Smooth muscle cell (in vitro differentiated cells): Measurements from ENCODE around the gene MEAK7. TPM values are rescaled to one million over a fixed set of nuclear protein-coding genes. Genes with fewer than 3 reads are reported as not detected.

Experiments used
- DNase-seq: peaks from one replicate; lab custom pipeline; 2025; ENCODE audit not compliant: unreplicated experiment; lab: John Stamatoyannopoulos, UW
- H2AFZ ChIP-seq: fragments of 200-600 bp; sonication (generic); 2 replicates; pipeline ENCODE4 v1.6.0; 2016; ENCODE audit warnings: antibody characterized with exemption, low read depth, mild to moderate bottlenecking
- H3F3A ChIP-seq: fragments of 200-600 bp; sonication (generic); 2 replicates; pipeline ENCODE4 v1.6.0; 2017; ENCODE audit warnings: antibody characterized with exemption, low read depth
- H3K27ac ChIP-seq: fragments of 200-600 bp; sonication (generic); 2 replicates; pipeline ENCODE4 v1.5.1; 2016; ENCODE audit warnings: low read depth, mild to moderate bottlenecking
- H3K27me3 ChIP-seq: fragments of 200-600 bp; sonication (generic); 2 replicates; pipeline ENCODE4 v1.6.1; 2016; ENCODE audit warnings: low read depth, mild to moderate bottlenecking
- H3K36me3 ChIP-seq: fragments of 200-600 bp; sonication (generic); 2 replicates; pipeline ENCODE4 v1.5.1; 2016; ENCODE audit warnings: low read depth
- H3K4me1 ChIP-seq: fragments of 200-600 bp; sonication (generic); 2 replicates; pipeline ENCODE4 v1.5.1; 2016; ENCODE audit warnings: low read depth
- H3K4me2 ChIP-seq: fragments of 200-600 bp; sonication (generic); 2 replicates; pipeline ENCODE4 v1.6.0; 2016; ENCODE audit warnings: mild to moderate bottlenecking
- H3K4me3 ChIP-seq: fragments of 200-600 bp; sonication (generic); 2 replicates; pipeline ENCODE4 v1.5.1; 2016; ENCODE audit warnings: mild to moderate bottlenecking
- H3K79me2 ChIP-seq: fragments of 200-600 bp; sonication (generic); 2 replicates; pipeline ENCODE4 v1.6.0; 2016; ENCODE audit warnings: low read depth, mild to moderate bottlenecking
- H3K9ac ChIP-seq: fragments of 200-600 bp; sonication (generic); 2 replicates; pipeline ENCODE4 v1.6.0; 2016; ENCODE audit warnings: low read depth
- H3K9me3 ChIP-seq: fragments of 200-600 bp; sonication (generic); replicated peaks from 2 replicates; pipeline ENCODE4 v1.5.1; 2016; ENCODE audit warnings: low read depth
- H4K20me1 ChIP-seq: fragments of 200-600 bp; sonication (generic); 2 replicates; pipeline ENCODE4 v1.6.0; 2016; ENCODE audit warnings: low read depth
- CTCF ChIP-seq: fragments of 200-600 bp; sonication (generic); IDR thresholded peaks from 2 replicates; pipeline ENCODE4 v1.5.1; 2017; ENCODE audit warnings: borderline replicate concordance, mild to moderate bottlenecking, antibody characterized with exemption; ENCODE audit not compliant: insufficient read depth, poor library complexity, severe bottlenecking
- WGBS: methylation state at CpG from one replicate; pipeline ENCODE4 v1.1.7; 2016; ENCODE audit warnings: low lambda C conversion rate; 5-methylcytosine and 5-hydroxymethylcytosine counted together
- polyA plus RNA-seq: library from polyadenylated mRNA; unstranded; fragments of >200 nt; fragmentation: Nextera tagmentation; extraction: Ambion mirVana; gene quantifications from 2 replicates; pipeline ENCODE4 v1.2.1, GENCODE V29; 2016
- total RNA-seq: library from RNA; depleted of rRNA; stranded (reverse); fragments of >200 nt; gene quantifications from 2 replicates; pipeline ENCODE4 v1.2.3, GENCODE V29; 2014

Gene MEAK7
- total and polyA plus RNA-seq, 2 experiments from 2014 or later, result 26.4 to 32.1 TPM

GRCh38 chr16:84458606-84459532 lies 45.6 kb downstream of the MEAK7 start:
- Histone ChIP-seq H3K27ac (no peak overlapping the region), H3K4me2 (no peak overlapping the region), H2AFZ (no peak overlapping the region), H3K27me3 (no peaks in the 10 kb centered on the region), H3K36me3 (no peaks in the 10 kb centered on the region), H3K4me1 (no peaks in the 10 kb centered on the region), H3K79me2 (no peaks in the 10 kb centered on the region), H4K20me1 (peaks cover 3% of the 10 kb centered on the region), H3K9me3 (no peaks in the 10 kb centered on the region), H3K9ac (no peak overlapping the region), H3K4me3 (no peak overlapping the region), H3F3A (no peaks in the 10 kb centered on the region)
- no peak for TF ChIP-seq CTCF
- DNase-seq, result no peak
- WGBS, result 96% methylated on average over 38 of the region's 38 CpGs

GRCh38 chr16:84455031-84455430 lies 49.4 kb downstream of the MEAK7 start:
- TF ChIP-seq CTCF, result no peak
- H3K9ac ChIP-seq, result no peak overlapping the region
- DNase-seq, result no peak
- no peak overlapping the region for H2AFZ ChIP-seq
- H3K27me3 ChIP-seq, result no peaks in the 10 kb centered on the region
- H3K36me3 ChIP-seq, result no peaks in the 10 kb centered on the region
- H3F3A ChIP-seq, result no peaks in the 10 kb centered on the region
- no peak overlapping the region for H3K4me2 ChIP-seq
- H3K4me1 ChIP-seq, result no peaks in the 10 kb centered on the region
- no peaks in the 10 kb centered on the region for H3K9me3 ChIP-seq
- H3K27ac ChIP-seq, result no peak overlapping the region
- no peak overlapping the region for H3K4me3 ChIP-seq
- 97% methylated on average over 9 of the region's 9 CpGs for WGBS
- H3K79me2 ChIP-seq, result no peaks in the 10 kb centered on the region
- no peaks in the 10 kb centered on the region for H4K20me1 ChIP-seq

Other genes with a start within 250 kb of the MEAK7 start
- 150 and 176 TPM in 2 replicates for gene WFDC1, start 209.8 kb downstream of the MEAK7 start, total RNA-seq
- gene WFDC1, start 209.8 kb downstream of the MEAK7 start, polyA plus RNA-seq, result 249 and 362 TPM in 2 replicates
- 3.1 and 3.2 TPM in 2 replicates for gene ATP2C2, start 136.1 kb downstream of the MEAK7 start, total RNA-seq
- 1.6 and 4.1 TPM in 2 replicates for gene ATP2C2, start 136.1 kb downstream of the MEAK7 start, polyA plus RNA-seq
- 66.5 and 81.2 TPM in 2 replicates for gene COTL1, start 113.4 kb upstream of the MEAK7 start, total RNA-seq
- 209 and 233 TPM in 2 replicates for gene COTL1, start 113.4 kb upstream of the MEAK7 start, polyA plus RNA-seq
- gene KLHL36, start 143.9 kb upstream of the MEAK7 start, total RNA-seq, result 20.8 and 35.4 TPM in 2 replicates
- 18.0 and 21.6 TPM in 2 replicates for gene KLHL36, start 143.9 kb upstream of the MEAK7 start, polyA plus RNA-seq
- 47.4 and 52.5 TPM in 2 replicates for gene USP10, start 195.3 kb upstream of the MEAK7 start, total RNA-seq
- 56.1 and 59.0 TPM in 2 replicates for gene USP10, start 195.3 kb upstream of the MEAK7 start, polyA plus RNA-seq